Fibroblast of mammary gland (primary cell): ENCODE data around the gene TMEM141.

Source experiments
- DNase-seq: peaks from one replicate; pipeline ENCODE4 v3.0.0-alpha.2; 2010; ENCODE audit warnings: low read depth
- H3K4me3 ChIP-seq: 2 replicates; pipeline ENCODE4 v1.5.1; 2011; ENCODE audit warnings: low read depth, mild to moderate bottlenecking, low read length, moderate library complexity; ENCODE audit not compliant: control insufficient read depth
- CTCF ChIP-seq: conservative IDR thresholded peaks from 2 replicates; pipeline ENCODE4 v1.5.1; 2011; ENCODE audit warnings: low read depth, low read length, inconsistent platforms; ENCODE audit not compliant: control insufficient read depth, insufficient read depth

Gene TMEM141

GRCh38 chr9:136790640-136791515, at the start of gene TMEM141:
TMEM141 (plus strand) TSS chr9:136791344; CDS start chr9:136791371, 27 bp downstream.
- H3K4me3 ChIP-seq = peak within 1 kb of the TSS; percentile 81
- peak; percentile 98 for DNase-seq

GRCh38 chr9:136741883-136742571, 49.1 kb upstream of the TMEM141 start:
- no peak for TF ChIP-seq CTCF
- no peak overlapping the region for H3K4me3 ChIP-seq
- DNase-seq = no peak

More at GRCh38 chr9:136790640-136791515, at the start of gene TMEM141:
- no peak for TF ChIP-seq CTCF

- TF ChIP-seq CTCF = no peak
- no peak within 1 kb of the TSS for H3K4me3 ChIP-seq
- DNase-seq = no peak
Observed at GRCh38 chr9:136742591-136743391, 48.4 kb upstream of the TMEM141 start, which contains the start of gene LCN10. LCN10 (minus strand) TSS chr9:136742940; CDS start chr9:136742903, 37 bp downstream.

GRCh38 chr9:136743639-136744211, 47.4 kb upstream of the TMEM141 start:
- DNase-seq = no peak
- no peak overlapping the region for H3K4me3 ChIP-seq
- no peak for TF ChIP-seq CTCF

GRCh38 chr9:136744773-136745172, 46.4 kb upstream of the TMEM141 start:
- H3K4me3 ChIP-seq = no peak overlapping the region
- no peak for DNase-seq
- no peak for TF ChIP-seq CTCF
